Suprapubic skin (tissue), 4 donors: ENCODE results near the gene KIAA1328. TPM values are rescaled to one million over a fixed set of nuclear protein-coding genes. Genes with fewer than 3 reads are reported as not detected.

Experiments
- DNase-seq, 2 donors: peaks; one replicate each; pipeline ENCODE4 v3.0.0-alpha.2; 2019; ENCODE audit warnings: low spot score in 2 of 2
- H3K27ac ChIP-seq: fragments of 200-600 bp; sonication (generic); one replicate; pipeline ENCODE4 v1.5.1; 2019
- H3K27me3 ChIP-seq: fragments of 200-600 bp; sonication (generic); one replicate; pipeline ENCODE4 v1.5.1; 2019
- H3K36me3 ChIP-seq: fragments of 200-600 bp; sonication (generic); one replicate; pipeline ENCODE4 v1.5.1; 2019
- H3K4me1 ChIP-seq: fragments of 200-600 bp; sonication (generic); one replicate; pipeline ENCODE4 v1.5.1; 2019
- H3K4me3 ChIP-seq: fragments of 200-600 bp; sonication (generic); one replicate; pipeline ENCODE4 v1.5.1; 2019; ENCODE audit warnings: mild to moderate bottlenecking
- H3K9me3 ChIP-seq: fragments of 200-600 bp; sonication (generic); one replicate; pipeline ENCODE4 v1.5.1; 2019
- EP300 ChIP-seq: sonication (generic); formaldehyde crosslinking; IDR thresholded peaks from one replicate; pipeline ENCODE4 v1.6.1; 2017; ENCODE audit warnings: antibody characterized with exemption
- POLR2A ChIP-seq, 2 donors: fragments of 450-650 bp; IDR thresholded peaks; one replicate each; pipeline ENCODE4 v1.6.1; 2017; ENCODE audit warnings: antibody characterized with exemption in 2 of 2, mild to moderate bottlenecking in 2 of 2, moderate library complexity in 2 of 2
- POLR2AphosphoS5 ChIP-seq, 3 donors: sonication (generic); formaldehyde crosslinking; IDR thresholded peaks; one replicate each; pipeline ENCODE4 v1.6.1; 2017; ENCODE audit warnings: antibody characterized with exemption in 3 of 3
- WGBS: methylation state at CpG from one replicate; pipeline ENCODE4 v1.1.5; 2018; 5-methylcytosine and 5-hydroxymethylcytosine counted together
- total RNA-seq, 4 donors: library from RNA; depleted of rRNA; stranded (reverse); fragments of >200 nt; gene quantifications; one replicate each; pipeline ENCODE4 v1.1.0, GENCODE V29; 2016
- TF ChIP-seq, protein P1 (sequence below), 2 donors: fragments of 200-600 bp in 1 of 2; fragments of 450-650 bp in 1 of 2; sonication (generic) in 1 of 2; IDR thresholded peaks; one replicate each; pipeline ENCODE4 v1.5.1; 2016 to 2019; ENCODE audit warnings: antibody characterized with exemption in 2 of 2, mild to moderate bottlenecking in 1 of 2, moderate library complexity in 1 of 2

The KIAA1328 gene
- total RNA-seq, 4 donors from 2014 or later, result 14.5 to 55.7 (median 21.6) TPM

DNA sequence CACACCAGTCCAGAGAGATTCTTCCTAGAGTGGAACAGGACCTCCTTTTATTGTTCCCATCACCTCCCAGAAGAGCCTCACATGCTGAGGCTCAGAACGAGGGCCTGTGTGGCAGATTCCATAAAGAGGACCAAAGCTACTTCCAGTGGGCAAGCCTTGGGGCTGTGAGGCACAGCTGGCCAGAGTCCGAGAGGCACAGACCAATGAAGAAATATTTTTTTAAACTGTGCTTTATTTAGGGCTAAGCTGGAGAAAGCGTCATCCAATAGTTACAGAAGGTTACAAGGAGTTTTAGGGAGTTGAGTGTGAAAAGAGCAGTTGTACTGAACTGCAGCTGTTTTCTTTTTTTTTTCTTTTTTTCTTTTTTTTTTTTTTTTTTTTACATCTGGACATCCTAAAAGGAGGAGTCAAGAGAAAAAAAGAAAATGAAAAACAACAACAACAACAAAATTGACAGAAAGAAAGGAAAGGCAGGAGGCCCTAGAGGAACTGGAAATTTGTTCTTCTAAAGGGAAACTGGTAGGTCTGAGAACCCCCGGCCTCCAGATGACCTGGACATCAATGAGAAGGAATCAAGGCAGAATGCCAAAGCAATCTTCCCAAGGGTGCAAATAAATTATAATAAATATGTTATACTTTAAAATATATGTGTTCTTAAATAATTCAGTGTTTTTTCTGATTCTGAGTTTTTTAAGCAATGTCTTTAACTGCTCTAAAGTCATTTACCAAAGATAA is 414.1 kb downstream of the KIAA1328 start:
- Histone ChIP-seq H3K36me3 (no peaks in the 10 kb centered on the region), H3K4me1 (no peaks in the 10 kb centered on the region), H3K27me3 (peaks cover 10% of the 10 kb centered on the region), H3K9me3 (no peaks in the 10 kb centered on the region), H3K4me3 (no peak overlapping the region), H3K27ac (no peak overlapping the region)
- 57% methylated on average over 4 of the region's 4 CpGs for WGBS
- TF ChIP-seq, protein P1, sequence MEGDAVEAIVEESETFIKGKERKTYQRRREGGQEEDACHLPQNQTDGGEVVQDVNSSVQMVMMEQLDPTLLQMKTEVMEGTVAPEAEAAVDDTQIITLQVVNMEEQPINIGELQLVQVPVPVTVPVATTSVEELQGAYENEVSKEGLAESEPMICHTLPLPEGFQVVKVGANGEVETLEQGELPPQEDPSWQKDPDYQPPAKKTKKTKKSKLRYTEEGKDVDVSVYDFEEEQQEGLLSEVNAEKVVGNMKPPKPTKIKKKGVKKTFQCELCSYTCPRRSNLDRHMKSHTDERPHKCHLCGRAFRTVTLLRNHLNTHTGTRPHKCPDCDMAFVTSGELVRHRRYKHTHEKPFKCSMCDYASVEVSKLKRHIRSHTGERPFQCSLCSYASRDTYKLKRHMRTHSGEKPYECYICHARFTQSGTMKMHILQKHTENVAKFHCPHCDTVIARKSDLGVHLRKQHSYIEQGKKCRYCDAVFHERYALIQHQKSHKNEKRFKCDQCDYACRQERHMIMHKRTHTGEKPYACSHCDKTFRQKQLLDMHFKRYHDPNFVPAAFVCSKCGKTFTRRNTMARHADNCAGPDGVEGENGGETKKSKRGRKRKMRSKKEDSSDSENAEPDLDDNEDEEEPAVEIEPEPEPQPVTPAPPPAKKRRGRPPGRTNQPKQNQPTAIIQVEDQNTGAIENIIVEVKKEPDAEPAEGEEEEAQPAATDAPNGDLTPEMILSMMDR (IDR thresholded peaks at IDR 0.05), result no peak
- TF ChIP-seq EP300 (no peak), POLR2AphosphoS5 (IDR thresholded peaks at IDR 0.05) (no peak), POLR2A (IDR thresholded peaks at IDR 0.05) (no peak)
- peak in 1 of 2 donors; percentile 49 for DNase-seq

DNA sequence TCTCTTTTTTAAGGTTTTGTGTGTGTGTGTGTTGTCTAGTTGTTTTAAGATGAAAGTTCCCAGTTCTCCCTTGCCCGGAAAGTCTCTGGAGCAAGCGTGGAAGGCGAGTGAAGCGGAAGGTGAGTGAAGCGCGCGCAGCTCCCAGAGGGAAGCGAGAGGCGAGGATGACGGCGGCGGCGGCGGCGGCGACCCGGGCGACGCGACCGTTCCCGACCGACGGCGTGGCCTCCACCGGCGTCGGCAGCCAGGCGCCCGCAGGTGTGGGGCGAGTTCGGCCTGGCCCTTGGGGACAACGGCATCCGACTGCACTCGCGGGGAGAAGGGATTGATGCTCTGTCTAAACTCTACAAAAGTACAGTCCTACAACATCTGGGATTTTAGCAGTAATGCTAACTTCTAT is 414.8 kb downstream of the KIAA1328 start:
- Histone ChIP-seq H3K4me1 (no peaks in the 10 kb centered on the region), H3K27me3 (peaks cover 10% of the 10 kb centered on the region), H3K9me3 (no peaks in the 10 kb centered on the region), H3K27ac (no peak overlapping the region), H3K4me3 (no peak overlapping the region), H3K36me3 (no peaks in the 10 kb centered on the region)
- TF ChIP-seq POLR2AphosphoS5 (IDR thresholded peaks at IDR 0.05) (no peak), EP300 (no peak), POLR2A (IDR thresholded peaks at IDR 0.05) (no peak)
- TF ChIP-seq, protein P1 (IDR thresholded peaks at IDR 0.05), result no peak
- DNase-seq, result no peak
- 22% methylated on average over 36 of the region's 36 CpGs for WGBS

DNA sequence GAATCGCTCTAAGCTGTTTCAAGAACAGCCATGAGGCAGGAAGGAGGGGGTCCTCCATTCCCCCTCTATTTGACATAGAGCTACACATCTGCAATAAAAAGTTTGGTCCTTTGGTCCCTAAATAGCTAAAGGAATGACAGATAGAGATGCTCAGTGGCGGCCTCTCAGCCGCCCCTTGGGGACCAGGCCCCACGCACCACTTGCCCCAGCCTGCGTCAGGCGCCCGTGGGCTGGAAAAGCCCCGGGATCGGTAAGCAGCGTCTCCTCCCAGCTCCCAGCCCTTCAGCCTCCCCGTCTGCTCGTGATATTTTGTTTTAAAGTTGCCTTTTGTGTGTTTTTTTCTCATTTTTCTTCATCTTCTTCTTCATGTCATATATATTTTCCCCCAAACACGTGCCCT is 415.7 kb downstream of the KIAA1328 start:
- Histone ChIP-seq H3K4me1 (no peaks in the 10 kb centered on the region), H3K27me3 (peaks cover 15% of the 10 kb centered on the region), H3K36me3 (no peaks in the 10 kb centered on the region), H3K4me3 (no peak overlapping the region), H3K27ac (no peak overlapping the region), H3K9me3 (no peaks in the 10 kb centered on the region)
- no peak for TF ChIP-seq POLR2A (IDR thresholded peaks at IDR 0.05)
- TF ChIP-seq EP300, result no peak
- TF ChIP-seq, protein P1 (IDR thresholded peaks at IDR 0.05), result no peak
- no peak for TF ChIP-seq POLR2AphosphoS5 (IDR thresholded peaks at IDR 0.05)
- no peak for DNase-seq
- 86% methylated on average over 13 of the region's 13 CpGs for WGBS

DNA sequence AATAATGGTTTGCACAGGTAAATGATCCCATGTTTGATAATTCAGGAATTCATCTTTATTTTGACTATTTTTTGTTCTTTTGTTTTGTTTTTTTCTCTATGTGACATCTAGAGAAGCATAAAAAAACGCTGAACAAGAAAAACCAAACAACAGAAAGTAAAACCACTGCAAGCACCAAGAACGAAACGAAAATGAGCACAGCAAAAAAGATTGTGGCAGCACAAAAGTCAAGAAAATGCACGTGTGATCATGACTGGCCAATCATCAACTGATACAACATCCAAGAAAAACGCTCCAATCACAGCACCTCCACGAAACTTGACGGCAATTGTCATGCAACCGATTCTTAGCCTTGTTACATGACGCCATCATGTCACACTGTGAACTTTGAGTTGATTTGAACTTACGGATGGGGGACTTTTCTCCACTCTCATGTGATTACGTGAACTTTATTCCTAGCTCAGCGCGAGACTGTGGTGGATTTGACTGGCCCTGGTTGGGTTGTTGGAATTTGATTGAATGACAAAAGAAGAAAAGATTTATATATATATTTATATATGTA is 417.9 kb downstream of the KIAA1328 start:
- TF ChIP-seq POLR2A (IDR thresholded peaks at IDR 0.05), result no peak
- no peak for TF ChIP-seq POLR2AphosphoS5 (IDR thresholded peaks at IDR 0.05)
- TF ChIP-seq, protein P1 (IDR thresholded peaks at IDR 0.05), result no peak
- no peak for TF ChIP-seq EP300
- no peak for DNase-seq
- no peaks in the 10 kb centered on the region for H3K4me1 ChIP-seq
- no peaks in the 10 kb centered on the region for H3K9me3 ChIP-seq
- H3K27ac ChIP-seq, result no peak overlapping the region
- H3K36me3 ChIP-seq, result no peaks in the 10 kb centered on the region
- H3K27me3 ChIP-seq, result peaks cover 34% of the 10 kb centered on the region
- H3K4me3 ChIP-seq, result no peak overlapping the region
- WGBS, result 90% methylated on average over 13 of the region's 13 CpGs

DNA sequence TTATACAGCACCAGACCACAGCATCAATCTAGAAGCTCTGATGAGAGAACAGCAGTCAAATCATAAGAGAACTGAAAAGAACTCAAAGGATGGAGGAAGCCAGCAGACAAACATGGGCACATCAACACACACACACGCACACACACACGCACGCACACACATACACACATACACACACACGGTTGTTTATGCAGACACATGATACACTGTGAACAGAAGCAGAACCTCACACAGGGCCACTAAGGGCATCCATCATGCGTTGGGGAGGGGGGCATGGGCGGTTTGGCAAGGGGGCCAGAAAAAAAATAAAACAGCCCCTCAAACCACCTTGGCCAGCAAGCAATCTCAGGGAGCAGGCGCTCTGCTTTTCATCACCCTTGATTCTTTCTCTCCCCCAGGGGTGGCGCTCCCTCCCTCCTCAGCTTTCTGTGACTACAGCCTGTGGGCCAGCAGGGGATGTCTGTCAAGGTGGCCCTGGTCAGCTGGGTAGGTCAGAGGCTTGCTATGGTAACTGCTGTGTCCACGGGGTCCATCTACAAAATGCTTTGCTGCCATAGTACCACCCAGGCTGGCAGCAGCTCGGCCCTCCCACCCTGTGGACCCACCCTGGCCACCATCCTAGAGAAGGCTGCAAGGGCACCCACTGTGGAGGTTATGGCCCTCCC is 418.7 kb downstream of the KIAA1328 start:
- Histone ChIP-seq H3K4me3 (no peak overlapping the region), H3K27me3 (peaks cover 42% of the 10 kb centered on the region)

More for the DNA sequence above, 418.7 kb downstream of the KIAA1328 start:
- peak in 1 of 2 donors; percentile 45 for DNase-seq
- 81% methylated on average over 10 of the region's 10 CpGs for WGBS
- Histone ChIP-seq H3K27ac (no peak overlapping the region), H3K9me3 (no peaks in the 10 kb centered on the region), H3K36me3 (no peaks in the 10 kb centered on the region), H3K4me1 (no peaks in the 10 kb centered on the region)
- TF ChIP-seq POLR2AphosphoS5 (IDR thresholded peaks at IDR 0.05), result no peak
- TF ChIP-seq POLR2A (IDR thresholded peaks at IDR 0.05), result no peak
- TF ChIP-seq, protein P1 (IDR thresholded peaks at IDR 0.05), result no peak
- TF ChIP-seq EP300, result no peak
